ENCODE data around the gene SLC40A1. TPM values are rescaled to one million over a fixed set of nuclear protein-coding genes. Genes with fewer than 3 reads are reported as not detected.

SLC40A1 gene
- polyA plus RNA-seq, 4 donors, result 100 to 172 (median 120) TPM

GRCh38 chr2:189570570-189571031 lies 10.0 kb downstream of the SLC40A1 start:
- no peak for DNase-seq (ENCODE audit: low read depth in 4 of 4, low spot score in 2 of 4)

- DNase-seq (ENCODE audit: low read depth in 4 of 4, low spot score in 2 of 4), result no peak
These were observed 11.2 kb downstream of the SLC40A1 start for GRCh38 chr2:189569295-189569910.

- DNase-seq (ENCODE audit: low read depth in 4 of 4, low spot score in 2 of 4), result no peak
These were observed 14.5 kb downstream of the SLC40A1 start for GRCh38 chr2:189566046-189566445.

- DNase-seq (ENCODE audit: low read depth in 4 of 4, low spot score in 2 of 4), result no peak
These were observed 19.1 kb downstream of the SLC40A1 start for GRCh38 chr2:189561371-189562038.

GRCh38 chr2:189560273-189560586 lies 20.4 kb downstream of the SLC40A1 start:
- DNase-seq (ENCODE audit: low read depth in 4 of 4, low spot score in 2 of 4), result no peak

GRCh38 chr2:189559579-189560272 lies 20.9 kb downstream of the SLC40A1 start:
- no peak for DNase-seq (ENCODE audit: low read depth in 4 of 4, low spot score in 2 of 4)

GRCh38 chr2:189558516-189559272 lies 21.9 kb downstream of the SLC40A1 start:
- DNase-seq (ENCODE audit: low read depth in 4 of 4, low spot score in 2 of 4), result no peak

GRCh38 chr2:189557373-189557772 lies 23.2 kb downstream of the SLC40A1 start:
- DNase-seq (ENCODE audit: low read depth in 4 of 4, low spot score in 2 of 4), result no peak

- no peak for DNase-seq (ENCODE audit: low read depth in 4 of 4, low spot score in 2 of 4)
These were observed 24.1 kb downstream of the SLC40A1 start for GRCh38 chr2:189556526-189556925.

- DNase-seq (ENCODE audit: low read depth in 4 of 4, low spot score in 2 of 4), result no peak
These were observed 25.4 kb downstream of the SLC40A1 start for GRCh38 chr2:189555232-189555631.

- no peak for DNase-seq (ENCODE audit: low read depth in 4 of 4, low spot score in 2 of 4)
These were observed 27.0 kb downstream of the SLC40A1 start for GRCh38 chr2:189553504-189554088.

- DNase-seq (ENCODE audit: low read depth in 4 of 4, low spot score in 2 of 4), result no peak
These were observed 27.6 kb downstream of the SLC40A1 start for GRCh38 chr2:189552991-189553404.

- DNase-seq (ENCODE audit: low read depth in 4 of 4, low spot score in 2 of 4), result no peak
These were observed 28.1 kb downstream of the SLC40A1 start for GRCh38 chr2:189552334-189552990.

GRCh38 chr2:189551808-189552207 lies 28.8 kb downstream of the SLC40A1 start:
- DNase-seq (ENCODE audit: low read depth in 4 of 4, low spot score in 2 of 4), result no peak

- no peak for DNase-seq (ENCODE audit: low read depth in 4 of 4, low spot score in 2 of 4)
These were observed 31.1 kb downstream of the SLC40A1 start for GRCh38 chr2:189549449-189549832.

GRCh38 chr2:189548666-189549448 lies 31.7 kb downstream of the SLC40A1 start:
- no peak for DNase-seq (ENCODE audit: low read depth in 4 of 4, low spot score in 2 of 4)

- DNase-seq (ENCODE audit: low read depth in 4 of 4, low spot score in 2 of 4), result no peak
These were observed 35.2 kb downstream of the SLC40A1 start for GRCh38 chr2:189545418-189545817.

- no peak for DNase-seq (ENCODE audit: low read depth in 4 of 4, low spot score in 2 of 4)
These were observed 36.1 kb downstream of the SLC40A1 start for GRCh38 chr2:189544318-189545042.

GRCh38 chr2:189543367-189543766 lies 37.2 kb downstream of the SLC40A1 start:
- no peak for DNase-seq (ENCODE audit: low read depth in 4 of 4, low spot score in 2 of 4)
